ENCODE results near the gene OR2F1.

DNA sequence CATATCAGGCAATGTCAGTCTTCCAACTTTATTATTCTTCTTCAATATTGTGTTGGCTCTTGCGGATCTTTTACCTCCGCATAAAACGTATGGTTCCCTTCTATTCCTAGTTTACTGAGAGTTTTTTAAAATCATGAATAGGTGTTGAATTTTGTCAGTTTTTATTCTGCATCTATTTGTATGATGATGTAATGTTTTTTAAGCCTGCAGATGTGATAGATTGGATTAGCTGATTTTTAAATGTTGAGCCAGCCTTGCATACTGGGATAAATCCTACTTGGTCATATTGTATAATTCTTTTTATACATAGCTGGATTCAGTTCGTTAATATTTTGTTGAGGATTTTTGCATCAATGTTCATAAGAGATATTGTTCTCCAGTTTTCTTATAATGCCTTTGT is 9.2 kb upstream of the OR2F1 start:
- TF ChIP-seq POLR2A (IDR thresholded peaks at IDR 0.05) (no peak), EP300 (IDR thresholded peaks at IDR 0.05) (no peak)
- TF ChIP-seq, protein P1, sequence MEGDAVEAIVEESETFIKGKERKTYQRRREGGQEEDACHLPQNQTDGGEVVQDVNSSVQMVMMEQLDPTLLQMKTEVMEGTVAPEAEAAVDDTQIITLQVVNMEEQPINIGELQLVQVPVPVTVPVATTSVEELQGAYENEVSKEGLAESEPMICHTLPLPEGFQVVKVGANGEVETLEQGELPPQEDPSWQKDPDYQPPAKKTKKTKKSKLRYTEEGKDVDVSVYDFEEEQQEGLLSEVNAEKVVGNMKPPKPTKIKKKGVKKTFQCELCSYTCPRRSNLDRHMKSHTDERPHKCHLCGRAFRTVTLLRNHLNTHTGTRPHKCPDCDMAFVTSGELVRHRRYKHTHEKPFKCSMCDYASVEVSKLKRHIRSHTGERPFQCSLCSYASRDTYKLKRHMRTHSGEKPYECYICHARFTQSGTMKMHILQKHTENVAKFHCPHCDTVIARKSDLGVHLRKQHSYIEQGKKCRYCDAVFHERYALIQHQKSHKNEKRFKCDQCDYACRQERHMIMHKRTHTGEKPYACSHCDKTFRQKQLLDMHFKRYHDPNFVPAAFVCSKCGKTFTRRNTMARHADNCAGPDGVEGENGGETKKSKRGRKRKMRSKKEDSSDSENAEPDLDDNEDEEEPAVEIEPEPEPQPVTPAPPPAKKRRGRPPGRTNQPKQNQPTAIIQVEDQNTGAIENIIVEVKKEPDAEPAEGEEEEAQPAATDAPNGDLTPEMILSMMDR (IDR thresholded peaks at IDR 0.05): no peak
